SU-DHL-6 (cell line): ENCODE data around the gene GSN.

Experiments
- EZH2phosphoT487 ChIP-seq: fragments of 200-600 bp; sonication (generic), shearing (Covaris generic); conservative IDR thresholded peaks from 2 replicates; pipeline ENCODE4 v1.6.1; 2018; ENCODE audit warnings: mild to moderate bottlenecking, antibody characterized with exemption, low read length, moderate library complexity, mixed read lengths
- TF ChIP-seq, protein P1 (sequence below): fragments of 200-600 bp; sonication (generic); IDR thresholded peaks from one replicate; pipeline ENCODE4 v1.5.1; 2017; ENCODE audit warnings: antibody characterized with exemption, mild to moderate bottlenecking, low read length, moderate library complexity; ENCODE audit not compliant: insufficient read depth, poor library complexity, severe bottlenecking

GRCh38 chr9:121307976-121308375, 40.0 kb downstream of the GSN start:
- TF ChIP-seq, protein P1, sequence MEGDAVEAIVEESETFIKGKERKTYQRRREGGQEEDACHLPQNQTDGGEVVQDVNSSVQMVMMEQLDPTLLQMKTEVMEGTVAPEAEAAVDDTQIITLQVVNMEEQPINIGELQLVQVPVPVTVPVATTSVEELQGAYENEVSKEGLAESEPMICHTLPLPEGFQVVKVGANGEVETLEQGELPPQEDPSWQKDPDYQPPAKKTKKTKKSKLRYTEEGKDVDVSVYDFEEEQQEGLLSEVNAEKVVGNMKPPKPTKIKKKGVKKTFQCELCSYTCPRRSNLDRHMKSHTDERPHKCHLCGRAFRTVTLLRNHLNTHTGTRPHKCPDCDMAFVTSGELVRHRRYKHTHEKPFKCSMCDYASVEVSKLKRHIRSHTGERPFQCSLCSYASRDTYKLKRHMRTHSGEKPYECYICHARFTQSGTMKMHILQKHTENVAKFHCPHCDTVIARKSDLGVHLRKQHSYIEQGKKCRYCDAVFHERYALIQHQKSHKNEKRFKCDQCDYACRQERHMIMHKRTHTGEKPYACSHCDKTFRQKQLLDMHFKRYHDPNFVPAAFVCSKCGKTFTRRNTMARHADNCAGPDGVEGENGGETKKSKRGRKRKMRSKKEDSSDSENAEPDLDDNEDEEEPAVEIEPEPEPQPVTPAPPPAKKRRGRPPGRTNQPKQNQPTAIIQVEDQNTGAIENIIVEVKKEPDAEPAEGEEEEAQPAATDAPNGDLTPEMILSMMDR, result no peak
- no peak for TF ChIP-seq EZH2phosphoT487
